ELF-1 (cell line): ENCODE results near the gene FN1.

ENCODE experiments used
- DNase-seq: peaks from one replicate; pipeline ENCODE4 v3.0.0-alpha.2; 2016; ENCODE audit warnings: low read depth, low spot score

Gene FN1

GRCh38 chr2:215407590-215408264 is 28.1 kb downstream of the FN1 start:
- DNase-seq: no peak

GRCh38 chr2:215407061-215407460 is 28.8 kb downstream of the FN1 start:
- no peak for DNase-seq

GRCh38 chr2:215405722-215406581 is 29.9 kb downstream of the FN1 start:
- DNase-seq: no peak

- no peak for DNase-seq
These were observed 31.4 kb downstream of the FN1 start for GRCh38 chr2:215404348-215405012.

- no peak for DNase-seq
These were observed 32.2 kb downstream of the FN1 start for GRCh38 chr2:215403441-215404347.

GRCh38 chr2:215401896-215402379 is 33.9 kb downstream of the FN1 start:
- DNase-seq: no peak

GRCh38 chr2:215399067-215399716 is 36.7 kb downstream of the FN1 start:
- DNase-seq: no peak

GRCh38 chr2:215397632-215398341 is 38.1 kb downstream of the FN1 start:
- DNase-seq: no peak

GRCh38 chr2:215396595-215397313 is 39.1 kb downstream of the FN1 start:
- DNase-seq: no peak

GRCh38 chr2:215395687-215396460 is 40.0 kb downstream of the FN1 start:
- DNase-seq: no peak

- no peak for DNase-seq
These were observed 41.6 kb downstream of the FN1 start for GRCh38 chr2:215394102-215394805.

GRCh38 chr2:215392687-215393270 is 43.1 kb downstream of the FN1 start:
- DNase-seq: no peak

- no peak for DNase-seq
These were observed 43.7 kb downstream of the FN1 start for GRCh38 chr2:215392164-215392563.

- DNase-seq: no peak
These were observed 44.3 kb downstream of the FN1 start for GRCh38 chr2:215391531-215391930.

GRCh38 chr2:215390550-215390913 is 45.3 kb downstream of the FN1 start:
- DNase-seq: no peak

GRCh38 chr2:215388002-215388728 is 47.7 kb downstream of the FN1 start:
- DNase-seq: no peak

GRCh38 chr2:215386566-215386965 is 49.3 kb downstream of the FN1 start:
- DNase-seq: no peak
